ENCODE data around the gene STAB2.

DNA sequence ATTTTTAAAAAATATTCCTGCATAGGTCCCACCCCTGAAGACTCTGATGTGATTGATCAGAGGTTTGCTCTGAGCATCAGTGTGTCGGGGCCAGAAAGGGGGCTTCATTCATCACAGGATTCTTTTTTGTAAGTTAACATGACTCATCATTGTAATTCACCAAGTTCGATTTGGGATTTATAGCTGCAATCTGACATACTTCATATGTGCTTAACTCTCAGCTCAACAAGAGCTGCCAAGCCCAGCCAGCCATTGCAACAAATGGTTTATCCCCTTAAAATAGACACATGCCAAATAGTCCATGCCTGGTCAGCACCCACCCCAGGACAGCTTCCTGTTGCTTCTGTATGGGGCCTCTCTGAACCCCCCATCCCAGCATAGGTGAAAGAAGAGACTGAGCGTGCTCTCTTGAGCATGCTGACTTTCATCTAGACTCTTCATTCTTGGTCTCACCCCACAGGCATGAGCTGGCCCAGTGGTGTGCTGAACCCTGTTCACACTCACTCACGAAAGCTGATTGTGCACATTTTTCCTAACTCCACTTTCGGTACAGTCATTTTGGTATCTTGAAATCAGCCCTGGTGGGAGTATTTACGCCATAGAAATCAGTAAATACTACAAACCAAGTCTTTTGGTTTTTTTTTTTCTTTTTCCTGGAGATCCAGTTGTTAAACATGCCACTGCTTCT, 101.4 kb downstream of the STAB2 start:
- TF ChIP-seq, protein P1, sequence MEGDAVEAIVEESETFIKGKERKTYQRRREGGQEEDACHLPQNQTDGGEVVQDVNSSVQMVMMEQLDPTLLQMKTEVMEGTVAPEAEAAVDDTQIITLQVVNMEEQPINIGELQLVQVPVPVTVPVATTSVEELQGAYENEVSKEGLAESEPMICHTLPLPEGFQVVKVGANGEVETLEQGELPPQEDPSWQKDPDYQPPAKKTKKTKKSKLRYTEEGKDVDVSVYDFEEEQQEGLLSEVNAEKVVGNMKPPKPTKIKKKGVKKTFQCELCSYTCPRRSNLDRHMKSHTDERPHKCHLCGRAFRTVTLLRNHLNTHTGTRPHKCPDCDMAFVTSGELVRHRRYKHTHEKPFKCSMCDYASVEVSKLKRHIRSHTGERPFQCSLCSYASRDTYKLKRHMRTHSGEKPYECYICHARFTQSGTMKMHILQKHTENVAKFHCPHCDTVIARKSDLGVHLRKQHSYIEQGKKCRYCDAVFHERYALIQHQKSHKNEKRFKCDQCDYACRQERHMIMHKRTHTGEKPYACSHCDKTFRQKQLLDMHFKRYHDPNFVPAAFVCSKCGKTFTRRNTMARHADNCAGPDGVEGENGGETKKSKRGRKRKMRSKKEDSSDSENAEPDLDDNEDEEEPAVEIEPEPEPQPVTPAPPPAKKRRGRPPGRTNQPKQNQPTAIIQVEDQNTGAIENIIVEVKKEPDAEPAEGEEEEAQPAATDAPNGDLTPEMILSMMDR (IDR thresholded peaks at IDR 0.05; ENCODE audit: control extremely low read depth in 1 of 3, insufficient read depth in 1 of 3, low read depth in 1 of 3, low read length in 3 of 3) = no peak
- no peak for TF ChIP-seq POLR2A (IDR thresholded peaks at IDR 0.05; ENCODE audit: control extremely low read depth in 1 of 2, low read depth in 2 of 2, low read length in 2 of 2)
- TF ChIP-seq EZH2 (IDR thresholded peaks at IDR 0.05; ENCODE audit: low read depth, low read length, severe bottlenecking) = no peak
